Suprapubic skin (tissue), 4 donors: Measurements from ENCODE around the gene ADGRD1. TPM values are rescaled to one million over a fixed set of nuclear protein-coding genes. Genes with fewer than 3 reads are reported as not detected.

ENCODE experiments used
- DNase-seq, 2 donors: peaks; one replicate each; pipeline ENCODE4 v3.0.0-alpha.2; 2019; ENCODE audit warnings: low spot score in 2 of 2
- H3K27ac ChIP-seq: fragments of 200-600 bp; sonication (generic); one replicate; pipeline ENCODE4 v1.5.1; 2019
- H3K27me3 ChIP-seq: fragments of 200-600 bp; sonication (generic); one replicate; pipeline ENCODE4 v1.5.1; 2019
- H3K36me3 ChIP-seq: fragments of 200-600 bp; sonication (generic); one replicate; pipeline ENCODE4 v1.5.1; 2019
- H3K4me1 ChIP-seq: fragments of 200-600 bp; sonication (generic); one replicate; pipeline ENCODE4 v1.5.1; 2019
- H3K4me3 ChIP-seq: fragments of 200-600 bp; sonication (generic); one replicate; pipeline ENCODE4 v1.5.1; 2019; ENCODE audit warnings: mild to moderate bottlenecking
- H3K9me3 ChIP-seq: fragments of 200-600 bp; sonication (generic); one replicate; pipeline ENCODE4 v1.5.1; 2019
- CTCF ChIP-seq, 2 donors: fragments of 200-600 bp in 1 of 2; fragments of 450-650 bp in 1 of 2; sonication (generic) in 1 of 2; IDR thresholded peaks; one replicate each; pipeline ENCODE4 v1.5.1; 2016 to 2019; ENCODE audit warnings: antibody characterized with exemption in 2 of 2, mild to moderate bottlenecking in 1 of 2, moderate library complexity in 1 of 2
- EP300 ChIP-seq: sonication (generic); formaldehyde crosslinking; IDR thresholded peaks from one replicate; pipeline ENCODE4 v1.6.1; 2017; ENCODE audit warnings: antibody characterized with exemption
- POLR2A ChIP-seq, 2 donors: fragments of 450-650 bp; IDR thresholded peaks; one replicate each; pipeline ENCODE4 v1.6.1; 2017; ENCODE audit warnings: antibody characterized with exemption in 2 of 2, mild to moderate bottlenecking in 2 of 2, moderate library complexity in 2 of 2
- POLR2AphosphoS5 ChIP-seq, 3 donors: sonication (generic); formaldehyde crosslinking; IDR thresholded peaks; one replicate each; pipeline ENCODE4 v1.6.1; 2017; ENCODE audit warnings: antibody characterized with exemption in 3 of 3
- WGBS: methylation state at CpG from one replicate; pipeline ENCODE4 v1.1.5; 2018; 5-methylcytosine and 5-hydroxymethylcytosine counted together
- total RNA-seq, 4 donors: library from RNA; depleted of rRNA; stranded (reverse); fragments of >200 nt; gene quantifications; one replicate each; pipeline ENCODE4 v1.1.0, GENCODE V29; 2016

ADGRD1 gene
- total RNA-seq, 4 donors from 2014 or later, result 4.2 to 12.4 (median 10.4) TPM

- no peaks in the 10 kb centered on the region for H3K9me3 ChIP-seq
- H3K36me3 ChIP-seq, result no peaks in the 10 kb centered on the region
- WGBS, result 91% methylated on average over 9 of the region's 13 CpGs
- peaks cover 22% of the 10 kb centered on the region for H3K27me3 ChIP-seq
- peaks cover 28% of the 10 kb centered on the region for H3K4me1 ChIP-seq
- H3K4me3 ChIP-seq, result no peak overlapping the region
- TF ChIP-seq POLR2A (IDR thresholded peaks at IDR 0.05), result no peak
- no peak for TF ChIP-seq CTCF (IDR thresholded peaks at IDR 0.05)
- H3K27ac ChIP-seq, result no peak overlapping the region
- peak in 1 of 2 donors; percentile 50 for DNase-seq
Observed at GRCh38 chr12:131045705-131046460, 92.2 kb downstream of the ADGRD1 start.

- DNase-seq, result peak in 1 of 2 donors; percentile 74
- 61% methylated on average over 14 of the region's 19 CpGs for WGBS
- TF ChIP-seq POLR2AphosphoS5 (IDR thresholded peaks at IDR 0.05) (no peak), POLR2A (IDR thresholded peaks at IDR 0.05) (no peak), EP300 (no peak), CTCF (IDR thresholded peaks at IDR 0.05) (no peak)
Observed at GRCh38 chr12:131046813-131047788, 93.4 kb downstream of the ADGRD1 start.

GRCh38 chr12:131047789-131048610 lies 94.3 kb downstream of the ADGRD1 start:
- Histone ChIP-seq H3K4me3 (no peak overlapping the region), H3K9me3 (no peaks in the 10 kb centered on the region), H3K36me3 (no peaks in the 10 kb centered on the region), H3K4me1 (peaks cover 22% of the 10 kb centered on the region), H3K27me3 (peaks cover 13% of the 10 kb centered on the region), H3K27ac (peak overlapping the region; percentile 73)
- 20% methylated on average over 1 of the region's 24 CpGs for whole genome bisulfite sequencing
- DNase-seq, result peak in 1 of 2 donors; percentile 71
- TF ChIP-seq POLR2AphosphoS5 (IDR thresholded peaks at IDR 0.05) (no peak), CTCF (IDR thresholded peaks at IDR 0.05) (no peak), POLR2A (IDR thresholded peaks at IDR 0.05) (no peak), EP300 (no peak)

More at GRCh38 chr12:131046813-131047788, 93.4 kb downstream of the ADGRD1 start:
- Histone ChIP-seq H3K27me3 (peaks cover 17% of the 10 kb centered on the region), H3K4me3 (no peak overlapping the region), H3K36me3 (no peaks in the 10 kb centered on the region), H3K9me3 (no peaks in the 10 kb centered on the region), H3K27ac (peak overlapping the region; percentile 73), H3K4me1 (peaks cover 28% of the 10 kb centered on the region)

- H3K36me3 ChIP-seq, result no peaks in the 10 kb centered on the region
- no peaks in the 10 kb centered on the region for H3K9me3 ChIP-seq
- H3K4me3 ChIP-seq, result no peak overlapping the region
- H3K27me3 ChIP-seq, result peaks cover 10% of the 10 kb centered on the region
- TF ChIP-seq CTCF (IDR thresholded peaks at IDR 0.05), result no peak
- TF ChIP-seq EP300, result no peak
- TF ChIP-seq POLR2AphosphoS5 (IDR thresholded peaks at IDR 0.05), result no peak
- no peak for TF ChIP-seq POLR2A (IDR thresholded peaks at IDR 0.05)
- DNase-seq, result peak in 1 of 2 donors; percentile 53
- 20% methylated on average over 4 of the region's 6 CpGs for WGBS
- H3K27ac ChIP-seq, result peak overlapping the region; percentile 73
- H3K4me1 ChIP-seq, result peaks cover 18% of the 10 kb centered on the region
Observed at GRCh38 chr12:131048611-131048990, 94.9 kb downstream of the ADGRD1 start.
